ENCODE measurements around the gene C1orf226.

DNA sequence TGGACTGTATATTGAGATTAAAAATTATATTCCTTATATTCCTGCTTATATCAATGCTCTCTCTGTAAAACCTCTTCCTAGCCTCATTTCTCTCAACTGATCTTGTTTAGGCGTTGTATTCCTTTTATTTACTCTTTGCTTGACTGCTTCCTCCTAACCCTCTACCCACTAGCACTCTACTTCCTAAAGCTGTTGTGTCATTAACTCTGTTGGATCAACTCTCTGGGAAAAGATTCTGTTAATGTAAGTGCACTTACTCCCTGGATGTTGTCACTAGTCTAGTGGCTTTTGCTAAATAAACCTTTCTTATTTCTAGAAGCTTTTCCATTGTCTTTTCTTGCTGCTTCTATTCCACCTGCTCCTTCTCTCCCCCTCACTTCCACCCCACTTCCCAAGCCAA is 11.4 kb upstream of the C1orf226 start:
- TF ChIP-seq, protein P1, sequence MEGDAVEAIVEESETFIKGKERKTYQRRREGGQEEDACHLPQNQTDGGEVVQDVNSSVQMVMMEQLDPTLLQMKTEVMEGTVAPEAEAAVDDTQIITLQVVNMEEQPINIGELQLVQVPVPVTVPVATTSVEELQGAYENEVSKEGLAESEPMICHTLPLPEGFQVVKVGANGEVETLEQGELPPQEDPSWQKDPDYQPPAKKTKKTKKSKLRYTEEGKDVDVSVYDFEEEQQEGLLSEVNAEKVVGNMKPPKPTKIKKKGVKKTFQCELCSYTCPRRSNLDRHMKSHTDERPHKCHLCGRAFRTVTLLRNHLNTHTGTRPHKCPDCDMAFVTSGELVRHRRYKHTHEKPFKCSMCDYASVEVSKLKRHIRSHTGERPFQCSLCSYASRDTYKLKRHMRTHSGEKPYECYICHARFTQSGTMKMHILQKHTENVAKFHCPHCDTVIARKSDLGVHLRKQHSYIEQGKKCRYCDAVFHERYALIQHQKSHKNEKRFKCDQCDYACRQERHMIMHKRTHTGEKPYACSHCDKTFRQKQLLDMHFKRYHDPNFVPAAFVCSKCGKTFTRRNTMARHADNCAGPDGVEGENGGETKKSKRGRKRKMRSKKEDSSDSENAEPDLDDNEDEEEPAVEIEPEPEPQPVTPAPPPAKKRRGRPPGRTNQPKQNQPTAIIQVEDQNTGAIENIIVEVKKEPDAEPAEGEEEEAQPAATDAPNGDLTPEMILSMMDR (IDR thresholded peaks at IDR 0.05), result no peak
- no peak for TF ChIP-seq ZFX (IDR thresholded peaks at IDR 0.05; ENCODE audit: borderline replicate concordance)

All from 22Rv1 (cell line).